ENCODE results near the gene SNAP23. TPM values are rescaled to one million over a fixed set of nuclear protein-coding genes. Genes with fewer than 3 reads are reported as not detected.

The SNAP23 gene
- total RNA-seq, 1 donor from 2014 or later = 81.9 TPM

DNA sequence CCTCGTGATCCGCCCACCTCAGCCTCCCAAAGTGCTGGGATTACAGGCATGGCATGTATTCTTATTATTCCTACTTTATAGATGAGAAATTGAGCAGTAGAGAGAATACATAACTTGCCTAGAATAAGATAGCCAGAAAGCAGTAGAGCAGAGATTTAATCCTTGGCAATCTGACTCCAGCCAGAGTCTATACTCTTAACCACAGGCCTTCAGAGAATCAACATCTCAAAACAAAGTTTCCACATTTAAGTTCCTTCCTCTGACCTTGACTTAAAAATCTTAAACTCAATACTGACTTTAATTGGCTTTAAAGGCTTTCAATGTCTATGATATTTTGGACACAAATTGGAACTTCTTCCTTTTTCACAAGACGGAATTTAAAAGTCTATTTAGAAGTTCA, 41.6 kb upstream of the SNAP23 start:
- intact Hi-C loops (cut with DNase I) = no loop called here
- H3K36me3 ChIP-seq = peaks cover 40% of the 10 kb centered on the region
- H3K9me3 ChIP-seq = no peaks in the 10 kb centered on the region
- DNase-seq (no peak), ATAC-seq (no peak)
- TF ChIP-seq, protein P1, sequence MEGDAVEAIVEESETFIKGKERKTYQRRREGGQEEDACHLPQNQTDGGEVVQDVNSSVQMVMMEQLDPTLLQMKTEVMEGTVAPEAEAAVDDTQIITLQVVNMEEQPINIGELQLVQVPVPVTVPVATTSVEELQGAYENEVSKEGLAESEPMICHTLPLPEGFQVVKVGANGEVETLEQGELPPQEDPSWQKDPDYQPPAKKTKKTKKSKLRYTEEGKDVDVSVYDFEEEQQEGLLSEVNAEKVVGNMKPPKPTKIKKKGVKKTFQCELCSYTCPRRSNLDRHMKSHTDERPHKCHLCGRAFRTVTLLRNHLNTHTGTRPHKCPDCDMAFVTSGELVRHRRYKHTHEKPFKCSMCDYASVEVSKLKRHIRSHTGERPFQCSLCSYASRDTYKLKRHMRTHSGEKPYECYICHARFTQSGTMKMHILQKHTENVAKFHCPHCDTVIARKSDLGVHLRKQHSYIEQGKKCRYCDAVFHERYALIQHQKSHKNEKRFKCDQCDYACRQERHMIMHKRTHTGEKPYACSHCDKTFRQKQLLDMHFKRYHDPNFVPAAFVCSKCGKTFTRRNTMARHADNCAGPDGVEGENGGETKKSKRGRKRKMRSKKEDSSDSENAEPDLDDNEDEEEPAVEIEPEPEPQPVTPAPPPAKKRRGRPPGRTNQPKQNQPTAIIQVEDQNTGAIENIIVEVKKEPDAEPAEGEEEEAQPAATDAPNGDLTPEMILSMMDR (IDR thresholded peaks at IDR 0.05) = no peak
- no peak overlapping the region for H3K27ac ChIP-seq
- peaks cover 21% of the 10 kb centered on the region for H3K4me1 ChIP-seq
- no peaks in the 10 kb centered on the region for H3K27me3 ChIP-seq
- no peak overlapping the region for H3K4me3 ChIP-seq

DNA sequence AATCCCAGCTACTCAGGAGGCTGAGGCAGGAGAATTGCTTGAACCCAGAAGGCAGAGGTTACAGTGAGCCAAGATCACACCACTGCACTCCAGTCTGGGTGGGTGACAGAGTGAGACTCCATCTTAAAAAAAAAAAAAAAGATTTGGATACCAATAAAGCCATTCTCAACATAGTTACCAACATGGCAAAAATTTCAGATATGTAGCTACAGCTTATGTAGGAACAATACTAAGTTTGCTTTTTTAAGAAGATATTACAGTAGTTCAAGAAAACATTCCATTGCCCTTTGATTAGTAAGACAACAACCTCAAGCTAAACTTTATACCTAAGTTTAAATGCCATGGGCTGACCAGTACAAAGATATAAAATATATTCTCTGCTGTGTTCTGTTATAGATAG, 38.9 kb upstream of the SNAP23 start:
- Histone ChIP-seq H3K9me3 (no peaks in the 10 kb centered on the region), H3K4me1 (peaks cover 15% of the 10 kb centered on the region), H3K4me3 (peak overlapping the region; percentile 40), H3K36me3 (peaks cover 14% of the 10 kb centered on the region), H3K27me3 (no peaks in the 10 kb centered on the region), H3K27ac (peak overlapping the region; percentile 81)
- no peak for DNase-seq
- TF ChIP-seq, protein P1 (IDR thresholded peaks at IDR 0.05) = no peak
- intact Hi-C loops (cut with DNase I) = no loop called here
- no peak for ATAC-seq

DNA sequence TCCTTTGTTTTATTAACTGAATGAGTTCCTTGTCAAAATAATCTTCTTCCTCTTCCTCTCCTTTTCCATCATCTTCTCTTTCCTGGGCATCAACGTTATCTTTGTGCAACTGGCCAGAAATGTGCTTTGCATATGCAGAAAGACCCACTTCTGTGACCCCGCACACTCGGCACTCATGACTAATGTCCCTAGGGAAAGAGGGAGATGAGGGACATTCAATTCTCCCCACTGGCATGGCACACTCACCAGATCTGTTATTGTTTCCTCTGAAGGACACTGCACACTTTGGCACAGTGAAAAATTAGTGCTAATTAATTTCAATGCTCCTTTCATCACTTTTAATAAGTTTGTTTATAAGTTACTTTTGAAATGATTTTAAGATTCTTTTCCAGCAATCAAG, 38.5 kb upstream of the SNAP23 start:
- intact Hi-C loops (cut with DNase I) = no loop called here
- H3K36me3 ChIP-seq = peaks cover 10% of the 10 kb centered on the region
- TF ChIP-seq, protein P1 (IDR thresholded peaks at IDR 0.05) = no peak
- no peaks in the 10 kb centered on the region for H3K9me3 ChIP-seq
- peak overlapping the region; percentile 81 for H3K27ac ChIP-seq
- ATAC-seq (no peak), DNase-seq (no peak)
- H3K4me1 ChIP-seq = peaks cover 15% of the 10 kb centered on the region
- no peaks in the 10 kb centered on the region for H3K27me3 ChIP-seq
- peak overlapping the region; percentile 40 for H3K4me3 ChIP-seq

DNA sequence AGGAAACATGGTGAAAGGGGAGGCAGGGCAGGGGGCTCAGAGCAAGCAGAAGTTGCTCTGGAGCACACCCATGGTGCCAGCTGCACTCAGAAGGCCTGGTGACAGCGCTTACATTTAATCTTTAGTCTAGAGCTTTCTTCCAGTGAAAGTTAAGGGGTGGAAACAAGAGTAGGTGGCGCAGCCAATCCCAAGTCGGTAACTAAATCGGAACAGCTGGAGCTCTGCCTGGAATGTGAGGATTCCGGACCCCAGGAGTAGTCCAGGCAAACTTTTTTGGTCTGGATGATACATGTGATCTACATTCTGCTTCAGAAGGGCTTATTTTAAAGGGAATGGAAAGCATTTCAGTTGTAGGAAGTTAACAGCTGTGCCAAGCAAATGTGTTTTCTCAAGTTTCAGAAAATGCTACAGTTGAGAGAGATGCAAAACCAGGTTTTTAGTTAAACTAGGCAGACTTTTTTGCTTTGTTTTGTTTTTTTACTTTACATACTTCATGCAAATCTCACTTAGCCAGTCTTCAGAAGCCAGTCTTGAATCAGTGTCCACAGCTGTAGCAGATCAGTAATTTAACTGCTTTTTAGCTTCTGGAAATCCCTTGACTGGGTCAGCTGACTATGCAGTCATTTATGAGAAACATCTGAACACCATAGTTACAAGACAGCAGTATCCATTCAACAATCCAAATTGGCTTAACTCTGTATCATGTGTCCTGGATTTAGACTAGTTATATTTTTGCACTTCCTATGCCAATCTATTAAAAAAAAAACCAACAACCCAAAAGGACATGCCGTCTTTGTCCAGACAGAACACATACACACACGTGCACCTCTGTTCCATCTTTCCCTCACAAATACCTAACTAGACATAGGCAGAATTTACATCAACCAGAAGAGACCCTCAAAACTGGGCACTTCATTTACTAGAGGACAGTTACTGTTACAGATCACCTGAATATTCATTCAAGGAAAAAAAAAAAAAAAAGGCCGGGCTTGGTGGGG, 37.7 kb upstream of the SNAP23 start:
- Histone ChIP-seq H3K36me3 (peaks cover 10% of the 10 kb centered on the region), H3K27ac (peak overlapping the region; percentile 81), H3K4me3 (peak overlapping the region; percentile 40), H3K27me3 (no peaks in the 10 kb centered on the region), H3K4me1 (peaks cover 15% of the 10 kb centered on the region), H3K9me3 (no peaks in the 10 kb centered on the region)
- TF ChIP-seq, protein P1 (IDR thresholded peaks at IDR 0.05) = no peak
- ATAC-seq (peak; percentile 91), DNase-seq (no peak)
- intact Hi-C loops (cut with DNase I) = no loop called here

DNA sequence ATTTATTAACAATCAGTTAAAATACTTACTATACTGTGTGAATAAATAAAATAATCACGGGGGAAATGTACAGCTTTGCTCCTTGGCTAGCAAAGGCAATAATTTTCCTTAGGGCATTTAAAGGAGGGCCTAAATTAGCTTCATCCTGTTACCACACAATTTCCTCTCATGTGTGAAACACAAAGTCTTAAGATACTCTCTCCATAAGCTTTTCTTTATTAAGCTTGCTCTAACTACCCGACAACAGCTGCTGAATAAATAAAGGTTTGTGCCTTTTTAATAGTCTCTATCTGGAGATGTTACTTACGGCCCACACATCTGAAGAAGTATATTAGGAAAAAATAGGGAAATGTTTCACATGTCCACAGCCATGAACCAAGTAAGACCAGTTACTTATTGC, 34.2 kb upstream of the SNAP23 start:
- intact Hi-C loops (cut with DNase I) = no loop called here
- Histone ChIP-seq H3K27me3 (no peaks in the 10 kb centered on the region), H3K27ac (no peak overlapping the region), H3K4me1 (peaks cover 15% of the 10 kb centered on the region), H3K4me3 (no peak overlapping the region), H3K9me3 (no peaks in the 10 kb centered on the region), H3K36me3 (peaks cover 24% of the 10 kb centered on the region)
- ATAC-seq (no peak), DNase-seq (no peak)
- TF ChIP-seq, protein P1 (IDR thresholded peaks at IDR 0.05) = no peak

Measured in upper lobe of right lung (tissue), 1 donor.